CD4-positive, alpha-beta T cell treated with Interleukin-6 at 100 ng/mL for 8 hours (primary cell): ENCODE measurements around the gene PHF24.

Experiments used
- DNase-seq: peaks from one replicate; pipeline ENCODE4 v3.0.0-alpha.2; 2020; ENCODE audit warnings: mixed read lengths, low spot score

Gene PHF24

GRCh38 chr9:34983209-34983608 lies 25.1 kb downstream of the PHF24 start:
- DNase-seq = peak; percentile 45

- peak; percentile 15 for DNase-seq
Measured at GRCh38 chr9:34984049-34984448, 26.0 kb downstream of the PHF24 start.

- peak; percentile 50 for DNase-seq
Measured at GRCh38 chr9:34985311-34985899, 27.3 kb downstream of the PHF24 start.

- peak; percentile 32 for DNase-seq
Measured at GRCh38 chr9:34986540-34987047, 28.5 kb downstream of the PHF24 start.

GRCh38 chr9:34987160-34987901 lies 29.2 kb downstream of the PHF24 start:
- DNase-seq = no peak

GRCh38 chr9:34988218-34989002 lies 30.3 kb downstream of the PHF24 start:
- no peak for DNase-seq

GRCh38 chr9:34989003-34989945 lies 31.2 kb downstream of the PHF24 start, which contains the start of gene DNAJB5:
Gene DNAJB5, plus strand, starts transcription at chr9:34989745. Its CDS starts 886 bp downstream, at chr9:34990631.
- DNase-seq = peak; percentile 98

GRCh38 chr9:34989946-34990635 lies 32.0 kb downstream of the PHF24 start:
- DNase-seq = peak; percentile 18

GRCh38 chr9:34990908-34991606 lies 33.0 kb downstream of the PHF24 start:
- DNase-seq = no peak

GRCh38 chr9:34991607-34992375 lies 33.7 kb downstream of the PHF24 start:
- no peak for DNase-seq

GRCh38 chr9:34992376-34992951 lies 34.4 kb downstream of the PHF24 start:
- DNase-seq = no peak

GRCh38 chr9:34993502-34994259 lies 35.6 kb downstream of the PHF24 start:
- no peak for DNase-seq

- no peak for DNase-seq
Measured at GRCh38 chr9:34994260-34994899, 36.3 kb downstream of the PHF24 start.

GRCh38 chr9:34994900-34995669 lies 37.0 kb downstream of the PHF24 start:
- no peak for DNase-seq

- DNase-seq = no peak
Measured at GRCh38 chr9:34995670-34996060, 37.6 kb downstream of the PHF24 start.

- DNase-seq = no peak
Measured at GRCh38 chr9:34996181-34996904, 38.3 kb downstream of the PHF24 start.
